Sigmoid colon (tissue), 4 donors: ENCODE data around the gene SUOX.

Source experiments
- EP300 ChIP-seq, 4 donors: sonication (generic); formaldehyde crosslinking; IDR thresholded peaks; one replicate each; pipeline ENCODE4 v1.6.1; 2017; ENCODE audit warnings: antibody characterized with exemption in 4 of 4
- POLR2AphosphoS5 ChIP-seq, 4 donors: sonication (generic); formaldehyde crosslinking; IDR thresholded peaks; one replicate each; pipeline ENCODE4 v1.6.1; 2017; ENCODE audit warnings: antibody characterized with exemption in 4 of 4
- TF ChIP-seq, protein P1 (sequence below), 4 experiments: fragments of 450-650 bp in 3 of 4; fragments of 200-600 bp in 1 of 4; IDR thresholded peaks; one replicate each; pipeline ENCODE4 v1.5.1; 2016 to 2019; ENCODE audit warnings: antibody characterized with exemption in 4 of 4, mild to moderate bottlenecking in 3 of 4, moderate library complexity in 2 of 4

DNA sequence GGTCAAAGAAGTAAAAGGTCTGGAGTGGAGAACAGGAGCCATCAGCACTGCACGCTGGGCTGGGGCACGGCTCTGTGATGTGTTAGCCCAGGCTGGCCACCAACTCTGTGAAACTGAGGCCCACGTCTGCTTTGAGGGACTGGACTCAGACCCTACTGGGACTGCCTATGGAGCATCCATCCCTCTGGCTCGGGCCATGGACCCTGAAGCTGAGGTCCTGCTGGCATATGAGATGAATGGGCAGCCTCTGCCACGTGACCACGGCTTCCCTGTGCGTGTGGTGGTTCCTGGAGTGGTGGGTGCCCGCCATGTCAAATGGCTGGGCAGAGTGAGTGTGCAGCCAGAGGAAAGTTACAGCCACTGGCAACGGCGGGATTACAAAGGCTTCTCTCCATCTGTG lies 7.1 kb downstream of the SUOX start:
- TF ChIP-seq, protein P1, sequence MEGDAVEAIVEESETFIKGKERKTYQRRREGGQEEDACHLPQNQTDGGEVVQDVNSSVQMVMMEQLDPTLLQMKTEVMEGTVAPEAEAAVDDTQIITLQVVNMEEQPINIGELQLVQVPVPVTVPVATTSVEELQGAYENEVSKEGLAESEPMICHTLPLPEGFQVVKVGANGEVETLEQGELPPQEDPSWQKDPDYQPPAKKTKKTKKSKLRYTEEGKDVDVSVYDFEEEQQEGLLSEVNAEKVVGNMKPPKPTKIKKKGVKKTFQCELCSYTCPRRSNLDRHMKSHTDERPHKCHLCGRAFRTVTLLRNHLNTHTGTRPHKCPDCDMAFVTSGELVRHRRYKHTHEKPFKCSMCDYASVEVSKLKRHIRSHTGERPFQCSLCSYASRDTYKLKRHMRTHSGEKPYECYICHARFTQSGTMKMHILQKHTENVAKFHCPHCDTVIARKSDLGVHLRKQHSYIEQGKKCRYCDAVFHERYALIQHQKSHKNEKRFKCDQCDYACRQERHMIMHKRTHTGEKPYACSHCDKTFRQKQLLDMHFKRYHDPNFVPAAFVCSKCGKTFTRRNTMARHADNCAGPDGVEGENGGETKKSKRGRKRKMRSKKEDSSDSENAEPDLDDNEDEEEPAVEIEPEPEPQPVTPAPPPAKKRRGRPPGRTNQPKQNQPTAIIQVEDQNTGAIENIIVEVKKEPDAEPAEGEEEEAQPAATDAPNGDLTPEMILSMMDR (IDR thresholded peaks at IDR 0.05), result no peak
- TF ChIP-seq EP300 (IDR thresholded peaks at IDR 0.05) (no peak), POLR2AphosphoS5 (IDR thresholded peaks at IDR 0.05) (no peak)
